Panc1 (cell line): Measurements from ENCODE around the gene GUCY1A2.

Experiments used
- POLR2AphosphoS5 ChIP-seq: IDR thresholded peaks from 2 replicates; pipeline ENCODE4 v1.6.1; 2012; ENCODE audit warnings: mild to moderate bottlenecking, low read depth, low read length, moderate library complexity
- REST ChIP-seq, 2 experiments: IDR thresholded peaks; 2 replicates each; pipeline ENCODE4 v1.6.1; 2011 to 2012; ENCODE audit warnings: low read depth in 2 of 2, control low read depth in 1 of 2, low read length in 1 of 2, mild to moderate bottlenecking in 1 of 2, moderate library complexity in 1 of 2; ENCODE audit not compliant: insufficient read depth in 1 of 2
- TCF7L2 ChIP-seq: IDR thresholded peaks from 2 replicates; pipeline ENCODE4 v1.6.1; 2011; ENCODE audit warnings: mild to moderate bottlenecking, low read depth, low read length, inconsistent platforms
- TF ChIP-seq, protein P1 (sequence below): fragments of 450-650 bp; IDR thresholded peaks from 2 replicates; pipeline ENCODE4 v1.5.1; 2017; ENCODE audit warnings: mild to moderate bottlenecking

DNA sequence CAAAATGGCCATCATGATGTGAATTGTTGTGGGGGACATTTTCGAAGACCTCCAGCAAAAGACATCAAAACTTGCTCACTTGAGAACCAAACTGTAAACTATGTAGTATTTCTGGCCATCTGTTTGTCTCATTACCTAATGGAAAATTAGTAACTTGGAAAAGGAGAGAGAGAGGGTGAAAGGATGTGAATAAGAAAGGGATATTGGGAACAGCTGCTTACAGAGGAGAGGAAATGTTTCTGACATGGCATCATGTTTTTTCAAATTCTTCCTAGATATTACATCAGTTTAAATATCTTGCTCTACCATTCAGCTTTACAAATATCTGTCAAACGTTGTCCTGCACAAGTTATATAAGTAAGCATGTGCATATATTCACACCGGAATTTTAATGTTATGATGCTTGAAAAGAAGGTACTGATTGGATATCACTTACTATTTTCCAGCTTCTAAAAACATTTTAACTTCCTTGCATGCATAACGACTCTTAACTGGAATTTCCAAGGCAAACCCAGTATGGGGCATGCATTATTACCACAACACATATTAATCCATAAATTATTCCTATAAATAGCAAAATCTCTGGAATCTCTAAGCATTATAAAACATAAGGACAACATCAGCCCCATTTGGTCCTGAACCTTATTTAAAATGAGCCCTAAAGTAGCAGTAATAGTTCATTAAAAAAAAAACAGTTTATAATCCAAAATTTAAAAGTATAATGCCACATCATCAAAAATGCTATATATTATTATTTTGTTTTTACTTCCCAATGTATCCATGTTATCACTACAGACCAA is 20.0 kb downstream of the GUCY1A2 start:
- TF ChIP-seq, protein P1, sequence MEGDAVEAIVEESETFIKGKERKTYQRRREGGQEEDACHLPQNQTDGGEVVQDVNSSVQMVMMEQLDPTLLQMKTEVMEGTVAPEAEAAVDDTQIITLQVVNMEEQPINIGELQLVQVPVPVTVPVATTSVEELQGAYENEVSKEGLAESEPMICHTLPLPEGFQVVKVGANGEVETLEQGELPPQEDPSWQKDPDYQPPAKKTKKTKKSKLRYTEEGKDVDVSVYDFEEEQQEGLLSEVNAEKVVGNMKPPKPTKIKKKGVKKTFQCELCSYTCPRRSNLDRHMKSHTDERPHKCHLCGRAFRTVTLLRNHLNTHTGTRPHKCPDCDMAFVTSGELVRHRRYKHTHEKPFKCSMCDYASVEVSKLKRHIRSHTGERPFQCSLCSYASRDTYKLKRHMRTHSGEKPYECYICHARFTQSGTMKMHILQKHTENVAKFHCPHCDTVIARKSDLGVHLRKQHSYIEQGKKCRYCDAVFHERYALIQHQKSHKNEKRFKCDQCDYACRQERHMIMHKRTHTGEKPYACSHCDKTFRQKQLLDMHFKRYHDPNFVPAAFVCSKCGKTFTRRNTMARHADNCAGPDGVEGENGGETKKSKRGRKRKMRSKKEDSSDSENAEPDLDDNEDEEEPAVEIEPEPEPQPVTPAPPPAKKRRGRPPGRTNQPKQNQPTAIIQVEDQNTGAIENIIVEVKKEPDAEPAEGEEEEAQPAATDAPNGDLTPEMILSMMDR: no peak
- TF ChIP-seq TCF7L2: no peak
- no peak for TF ChIP-seq REST (IDR thresholded peaks at IDR 0.05; ENCODE audit: insufficient read depth in 1 of 2, low read depth in 2 of 2, low read length in 1 of 2)
- no peak for TF ChIP-seq POLR2AphosphoS5
